GM12892 (cell line): ENCODE measurements around the gene PRRT2.

Experiments used
- POLR2A ChIP-seq: IDR thresholded peaks from 2 replicates; pipeline ENCODE4 v1.6.1; 2011; ENCODE audit warnings: low read depth, low read length, control low read depth
- POLR2AphosphoS5 ChIP-seq: IDR thresholded peaks from 2 replicates; pipeline ENCODE4 v1.6.1; 2011; ENCODE audit warnings: low read depth, low read length, control low read depth
- TAF1 ChIP-seq: IDR thresholded peaks from 2 replicates; pipeline ENCODE4 v1.6.1; 2011; ENCODE audit warnings: low read depth, mild to moderate bottlenecking, control low read depth, low read length, borderline replicate concordance

DNA sequence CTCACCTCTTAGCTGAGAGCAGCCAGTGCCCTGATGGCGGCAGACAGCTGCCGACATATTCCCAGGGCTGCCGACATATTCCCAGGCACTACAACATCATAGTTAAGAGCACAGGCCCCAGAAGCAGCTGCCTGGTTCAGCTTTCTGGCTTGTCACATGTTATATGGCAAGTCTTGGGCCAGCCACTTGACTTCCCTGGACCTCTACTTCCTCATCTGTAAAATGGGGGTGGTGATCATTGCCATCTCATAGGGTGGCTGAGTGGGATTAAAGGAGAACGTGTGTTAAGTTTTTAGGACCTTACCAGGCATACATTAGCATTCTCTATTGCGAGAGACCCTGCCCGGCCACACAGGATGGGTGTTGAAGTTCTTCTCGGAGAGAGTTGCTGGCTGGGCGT, 31.9 kb downstream of the PRRT2 start:
- no peak for TF ChIP-seq POLR2A
- no peak for TF ChIP-seq POLR2AphosphoS5
- TF ChIP-seq TAF1, result no peak
